HCT116 (cell line): ENCODE measurements around the gene AP3D1. TPM values are rescaled to one million over a fixed set of nuclear protein-coding genes. Genes with fewer than 3 reads are reported as not detected.

Experiments used
- ATAC-seq: fragments of 200-7000 bp; cut with Tn5 transposase; 2 replicates; pipeline ENCODE4 v1.9.1; 2020; ENCODE audit warnings: mild to moderate bottlenecking, moderate library complexity
- BruUV-seq: library from RNA; stranded (reverse); fragments of 400-500 nt; replicated peaks from 2 replicates; lab custom pipeline; 2021; lab: Mats Ljungman, UMichigan
- CTCF ChIA-PET: fragments of 300-600 bp; sonication (Branson Sonifier 250); formaldehyde crosslinking; loops from one replicate; lab custom pipeline; 2021; ENCODE audit warnings: antibody characterized with exemption; lab: Charles Lee
- POLR2A ChIA-PET: fragments of 300-600, 350-600 bp; sonication (Branson Sonifier 250); formaldehyde crosslinking; loops from one replicate; lab custom pipeline; 2021; ENCODE audit warnings: antibody characterized with exemption; lab: Charles Lee
- RAD21 ChIA-PET, 2 experiments: fragments of 300-600 bp; sonication (Branson Sonifier 250); formaldehyde crosslinking; loops; one replicate each; lab custom pipeline; 2023; ENCODE audit warnings: low total read pairs in 2 of 2; ENCODE audit not compliant: uncharacterized antibody in 2 of 2, unreplicated experiment in 2 of 2, low non-redundant PET in 1 of 2; lab: Charles Lee
- DNase-seq: peaks from one replicate; pipeline ENCODE4 v3.0.0-alpha.2; 2010; ENCODE audit warnings: low read depth, low spot score
- H2AFZ ChIP-seq: fragments of 200-600 bp; shearing (Covaris generic), sonication (generic); 2 replicates; pipeline ENCODE4 v1.6.1; 2017; ENCODE audit warnings: low read depth, mixed run types, mixed read lengths, antibody characterized with exemption, low read length; ENCODE audit not compliant: poor library complexity, severe bottlenecking
- H3K27ac ChIP-seq: 2 replicates; pipeline ENCODE4 v1.5.1; 2012; ENCODE audit warnings: low read depth, low read length
- H3K27me3 ChIP-seq: fragments of 200-600 bp; sonication (generic); 2 replicates; pipeline ENCODE4 v1.6.1; 2016; ENCODE audit warnings: mixed run types, low read length, mixed read lengths; ENCODE audit not compliant: insufficient read depth
- H3K36me3 ChIP-seq, 2 experiments: fragments of 200-500 bp in 1 of 2; fragments of 200-600 bp in 1 of 2; sonication (Bioruptor generic) in 1 of 2; sonication (generic) in 1 of 2; 2 replicates each; pipeline versions ENCODE4 v1.5.1 to v1.6.1; 2014 to 2016; ENCODE audit warnings: low read length in 2 of 2, inconsistent platforms in 1 of 2, mixed read lengths in 1 of 2, mixed run types in 1 of 2; ENCODE audit not compliant: insufficient read depth in 2 of 2, control insufficient read depth in 1 of 2
- H3K4me1 ChIP-seq, 2 experiments: fragments of 200-600 bp in 1 of 2; sonication (generic) in 1 of 2; 2 replicates each; pipeline versions ENCODE4 v1.5.1 to v1.6.1; 2012 to 2017; ENCODE audit warnings: low read length in 2 of 2, inconsistent platforms in 1 of 2, mild to moderate bottlenecking in 1 of 2, mixed read lengths in 1 of 2, mixed run types in 1 of 2, moderate library complexity in 1 of 2; ENCODE audit not compliant: insufficient read depth in 2 of 2, control insufficient read depth in 1 of 2
- H3K4me2 ChIP-seq: fragments of 200-600 bp; sonication (generic); 2 replicates; pipeline ENCODE4 v1.6.1; 2017; ENCODE audit warnings: mixed run types, low read length, mixed read lengths
- H3K4me3 ChIP-seq, 2 experiments: fragments of 200-600 bp in 1 of 2; sonication (generic) in 1 of 2; replicated peaks in 1 of 2; 2 replicates each; pipeline ENCODE4 v1.5.1; 2011 to 2016; ENCODE audit warnings: low read length in 2 of 2, control low read depth in 1 of 2, low read depth in 1 of 2, mild to moderate bottlenecking in 1 of 2, mixed read lengths in 1 of 2, mixed run types in 1 of 2
- H3K79me2 ChIP-seq: fragments of 200-600 bp; sonication (generic); 2 replicates; pipeline ENCODE4 v1.6.1; 2017; ENCODE audit warnings: mild to moderate bottlenecking, mixed run types, low read length, moderate library complexity, mixed read lengths; ENCODE audit not compliant: insufficient read depth
- H3K9ac ChIP-seq: fragments of 200-600 bp; sonication (generic); 2 replicates; pipeline ENCODE4 v1.6.1; 2016; ENCODE audit warnings: low read length, mixed read lengths
- H3K9me2 ChIP-seq: fragments of 200-600 bp; sonication (generic), shearing (Covaris generic); 2 replicates; pipeline ENCODE4 v1.6.1; 2017; ENCODE audit warnings: mixed run types, mild to moderate bottlenecking, moderate library complexity; ENCODE audit not compliant: insufficient read depth
- H3K9me3 ChIP-seq, 2 experiments: fragments of 200-500 bp in 1 of 2; fragments of 200-600 bp in 1 of 2; sonication (Bioruptor generic) in 1 of 2; sonication (generic) in 1 of 2; 2 replicates each; pipeline ENCODE4 v1.6.1; 2014 to 2017; ENCODE audit warnings: low read length in 2 of 2, mixed read lengths in 2 of 2, inconsistent platforms in 1 of 2, low read depth in 1 of 2, mild to moderate bottlenecking in 1 of 2, mixed run types in 1 of 2, moderate library complexity in 1 of 2; ENCODE audit not compliant: control insufficient read depth in 1 of 2, insufficient read depth in 1 of 2
- H4K20me1 ChIP-seq: fragments of 200-600 bp; sonication (generic), shearing (Covaris generic); 2 replicates; pipeline ENCODE4 v1.6.1; 2017; ENCODE audit warnings: mixed run types, mild to moderate bottlenecking, moderate library complexity; ENCODE audit not compliant: insufficient read depth
- CBX3 ChIP-seq: IDR thresholded peaks from 2 replicates; pipeline ENCODE4 v1.6.1; 2012; ENCODE audit warnings: low read depth
- EGR1 ChIP-seq: IDR thresholded peaks from 2 replicates; pipeline ENCODE4 v1.6.1; 2012; ENCODE audit warnings: low read depth
- FOSL1 ChIP-seq: IDR thresholded peaks from 2 replicates; pipeline ENCODE4 v1.6.1; 2012; ENCODE audit warnings: low read depth
- JUND ChIP-seq: IDR thresholded peaks from 2 replicates; pipeline ENCODE4 v1.6.1; 2012
- POLR2A ChIP-seq: IDR thresholded peaks from 2 replicates; pipeline ENCODE4 v1.7.0; 2011; ENCODE audit warnings: borderline replicate concordance; ENCODE audit not compliant: insufficient read depth, insufficient read length; ENCODE audit errors: extremely low read depth
- POLR2AphosphoS5 ChIP-seq: IDR thresholded peaks from 2 replicates; pipeline ENCODE4 v1.6.1; 2011; ENCODE audit warnings: mild to moderate bottlenecking, low read depth, low read length, moderate library complexity
- RAD21 ChIP-seq: IDR thresholded peaks from 2 replicates; pipeline ENCODE4 v1.6.1; 2012; ENCODE audit warnings: low read depth, mild to moderate bottlenecking
- TCF7L2 ChIP-seq: IDR thresholded peaks from 2 replicates; pipeline ENCODE4 v1.7.0; 2011; ENCODE audit warnings: borderline replicate concordance, inconsistent platforms; ENCODE audit not compliant: insufficient read depth, insufficient read length; ENCODE audit errors: extremely low read depth
- YY1 ChIP-seq: IDR thresholded peaks from 2 replicates; pipeline ENCODE4 v1.6.1; 2011; ENCODE audit warnings: low read length, low read depth, moderate library complexity, mild to moderate bottlenecking; ENCODE audit not compliant: insufficient replicate concordance; ENCODE audit errors: extremely low read depth
- ZNF274 ChIP-seq: fragments of 200-500 bp; sonication (Bioruptor generic); IDR thresholded peaks from 2 replicates; pipeline ENCODE4 v1.6.1; 2014; ENCODE audit warnings: mild to moderate bottlenecking, low read depth, low read length, inconsistent platforms
- intact Hi-C: fragments of 100-400 bp; cut with micrococcal nuclease; formaldehyde crosslinking; loops from 2 replicates; pipeline ENCODE4 v1.10.0; 2022
- total RNA-seq: library from RNA; stranded (reverse); gene quantifications from one replicate; pipeline ENCODE4 v1.2.1, GENCODE V29; 2021; ENCODE audit not compliant: unreplicated experiment

Gene AP3D1
- total RNA-seq, 1 experiment from 2014 or later, result 137 TPM

GRCh38 chr19:2193807-2194206 lies 42.4 kb upstream of the AP3D1 start:
- peaks cover 74% of the 10 kb centered on the region for H3K79me2 ChIP-seq
- H3K4me3 ChIP-seq, result no peak overlapping the region
- no peak overlapping the region for H2AFZ ChIP-seq
- H3K4me2 ChIP-seq, result no peak overlapping the region
- no peaks in the 10 kb centered on the region for H3K4me1 ChIP-seq
- H3K27me3 ChIP-seq, result no peaks in the 10 kb centered on the region
- no peak overlapping the region for H3K27ac ChIP-seq
- H3K36me3 ChIP-seq, result peaks cover 19 to 37% of the 10 kb centered on the region in 2 experiments; a peak in 3 of 4 replicates
- TF ChIP-seq TCF7L2, result no peak
- no peak for TF ChIP-seq JUND
- no peak for TF ChIP-seq YY1
- TF ChIP-seq FOSL1, result no peak
- DNase-seq, result no peak
- H4K20me1 ChIP-seq, result no peaks in the 10 kb centered on the region
- no peak overlapping the region for H3K9ac ChIP-seq
- BruUV-seq, result no TSS peak
- intact Hi-C loops, result no loop called here
- ChIA-PET RAD21 (no interaction called here), POLR2A (no interaction called here), CTCF (no interaction called here)
- ATAC-seq, result no peak
- no peaks in the 10 kb centered on the region for H3K9me2 ChIP-seq
- no peaks in the 10 kb centered on the region for H3K9me3 ChIP-seq

DNA sequence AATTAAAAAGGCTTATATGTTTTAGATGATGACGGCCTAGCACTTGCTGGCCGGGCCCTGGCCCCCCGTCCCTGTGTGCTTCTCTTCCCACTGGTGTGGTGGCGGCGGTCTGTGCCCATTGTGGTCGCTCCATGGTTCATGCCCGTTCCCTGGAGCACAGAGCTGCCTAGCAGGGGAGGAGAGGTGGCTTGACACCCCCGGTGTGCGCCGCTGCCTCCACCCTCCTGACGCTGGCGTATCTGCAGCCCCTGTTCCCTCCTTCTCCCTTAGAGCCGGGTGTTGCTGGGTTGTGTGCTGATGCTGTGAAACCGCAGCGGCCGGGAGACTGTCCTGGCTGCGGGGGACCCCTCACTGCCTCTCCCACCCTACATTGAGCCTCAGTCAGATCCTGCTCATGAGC lies 41.5 kb upstream of the AP3D1 start:
- ChIA-PET CTCF (no interaction called here), POLR2A (no interaction called here), RAD21 (no interaction called here)
- no peak for ATAC-seq
- no peak overlapping the region for H3K27ac ChIP-seq
- DNase-seq, result no peak
- H3K4me3 ChIP-seq, result no peak overlapping the region
- H3K79me2 ChIP-seq, result peaks cover 70% of the 10 kb centered on the region
- no peak overlapping the region for H3K4me2 ChIP-seq
- no peak overlapping the region for H2AFZ ChIP-seq
- H3K9me2 ChIP-seq, result no peaks in the 10 kb centered on the region
- no peaks in the 10 kb centered on the region for H3K9me3 ChIP-seq
- H3K9ac ChIP-seq, result no peak overlapping the region
- no TSS peak for BruUV-seq
- no peaks in the 10 kb centered on the region for H3K4me1 ChIP-seq
- H4K20me1 ChIP-seq, result no peaks in the 10 kb centered on the region
- TF ChIP-seq ZNF274, result no peak
- TF ChIP-seq RAD21, result no peak
- TF ChIP-seq FOSL1, result no peak
- no peak for TF ChIP-seq JUND
- no peak for TF ChIP-seq POLR2AphosphoS5
- no peak for TF ChIP-seq EGR1
- TF ChIP-seq CBX3, result no peak
- TF ChIP-seq POLR2A, result no peak
- intact Hi-C loops, result no loop called here
- peaks cover 19 to 41% of the 10 kb centered on the region in 2 experiments; a peak in 3 of 4 replicates for H3K36me3 ChIP-seq
- no peaks in the 10 kb centered on the region for H3K27me3 ChIP-seq
